TTC549 (cell line): Measurements from ENCODE around the gene LCK.

Source experiments
- FAIRE-seq: peaks from 2 replicates; lab custom pipeline; 2012; peaks lifted over from hg19 to GRCh38; lab: Jason Lieb, UNC

Gene LCK

DNA sequence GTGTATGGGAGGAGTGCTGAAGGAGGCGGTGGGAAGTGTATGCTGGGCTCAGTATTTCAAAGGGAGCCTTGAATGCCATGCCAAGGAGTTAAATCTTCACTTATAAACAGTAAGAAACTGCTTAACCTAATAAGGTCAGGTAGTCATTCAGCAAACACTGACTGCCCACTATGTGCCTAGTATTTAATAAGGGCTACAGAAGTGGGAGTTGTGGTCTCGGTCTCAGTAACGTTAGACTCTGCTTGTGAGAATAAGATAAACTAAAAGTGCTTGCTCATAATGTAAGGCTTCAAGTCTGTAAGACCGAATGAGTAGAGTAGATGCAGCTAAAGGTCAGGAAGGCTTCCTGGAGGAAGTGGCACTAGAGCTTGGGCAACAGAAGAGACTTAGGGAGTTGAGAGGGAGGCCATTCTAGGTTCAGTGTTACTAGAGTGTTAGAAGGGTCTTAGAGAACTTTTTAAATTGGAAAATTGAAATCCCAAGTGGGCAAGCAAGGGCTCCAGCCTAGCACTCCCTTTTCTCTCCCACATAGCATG is 78.9 kb downstream of the LCK start:
- FAIRE-seq = no peak

- FAIRE-seq = no peak
These were observed 79.6 kb downstream of the LCK start for GRCh38 chr1:32330558-32331151.

DNA sequence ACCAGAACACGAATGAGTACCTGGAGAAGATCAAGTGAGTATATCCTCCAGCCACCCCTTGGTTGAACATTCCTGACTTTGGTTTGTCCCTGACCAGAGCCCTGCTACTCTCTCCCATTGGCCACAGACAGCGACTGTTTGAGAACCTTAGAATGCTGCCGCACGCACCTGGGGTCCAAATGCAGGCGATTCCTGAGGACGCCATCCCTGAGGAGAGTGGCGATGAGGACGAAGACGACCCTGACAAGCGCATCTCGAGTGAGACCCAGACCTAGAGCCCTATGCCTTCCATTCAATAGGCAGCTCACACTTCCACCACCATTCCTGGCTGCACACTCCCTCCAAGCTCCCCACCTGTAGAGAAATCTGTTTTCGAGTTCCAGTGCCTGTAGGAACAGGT is 80.5 kb downstream of the LCK start:
- FAIRE-seq = no peak

- no peak for FAIRE-seq
These were observed 81.4 kb downstream of the LCK start for GRCh38 chr1:32332290-32333079.

DNA sequence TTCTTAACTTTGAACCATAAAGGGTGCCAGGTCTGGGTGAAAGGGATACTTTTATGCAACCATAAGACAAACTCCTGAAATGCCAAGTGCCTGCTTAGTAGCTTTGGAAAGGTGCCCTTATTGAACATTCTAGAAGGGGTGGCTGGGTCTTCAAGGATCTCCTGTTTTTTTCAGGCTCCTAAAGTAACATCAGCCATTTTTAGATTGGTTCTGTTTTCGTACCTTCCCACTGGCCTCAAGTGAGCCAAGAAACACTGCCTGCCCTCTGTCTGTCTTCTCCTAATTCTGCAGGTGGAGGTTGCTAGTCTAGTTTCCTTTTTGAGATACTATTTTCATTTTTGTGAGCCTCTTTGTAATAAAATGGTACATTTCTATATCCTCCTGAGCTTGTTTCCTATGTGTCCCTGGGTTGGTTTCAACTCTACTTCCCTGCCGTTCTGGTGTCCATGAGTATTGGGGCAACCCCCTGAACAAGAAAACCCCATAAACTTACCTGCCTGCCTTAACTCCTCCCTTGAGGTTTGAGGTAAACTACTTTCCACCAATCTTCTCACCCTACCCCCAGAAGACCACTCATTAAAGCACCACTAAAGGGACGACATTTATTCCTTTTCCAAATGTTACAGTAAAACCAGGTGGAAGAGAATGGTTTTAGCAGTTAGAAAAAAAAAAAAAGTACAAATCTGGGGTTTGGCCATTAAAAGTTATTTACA is 82.3 kb downstream of the LCK start:
- no peak for FAIRE-seq

GRCh38 chr1:32334274-32334861 is 83.3 kb downstream of the LCK start:
- no peak for FAIRE-seq

DNA sequence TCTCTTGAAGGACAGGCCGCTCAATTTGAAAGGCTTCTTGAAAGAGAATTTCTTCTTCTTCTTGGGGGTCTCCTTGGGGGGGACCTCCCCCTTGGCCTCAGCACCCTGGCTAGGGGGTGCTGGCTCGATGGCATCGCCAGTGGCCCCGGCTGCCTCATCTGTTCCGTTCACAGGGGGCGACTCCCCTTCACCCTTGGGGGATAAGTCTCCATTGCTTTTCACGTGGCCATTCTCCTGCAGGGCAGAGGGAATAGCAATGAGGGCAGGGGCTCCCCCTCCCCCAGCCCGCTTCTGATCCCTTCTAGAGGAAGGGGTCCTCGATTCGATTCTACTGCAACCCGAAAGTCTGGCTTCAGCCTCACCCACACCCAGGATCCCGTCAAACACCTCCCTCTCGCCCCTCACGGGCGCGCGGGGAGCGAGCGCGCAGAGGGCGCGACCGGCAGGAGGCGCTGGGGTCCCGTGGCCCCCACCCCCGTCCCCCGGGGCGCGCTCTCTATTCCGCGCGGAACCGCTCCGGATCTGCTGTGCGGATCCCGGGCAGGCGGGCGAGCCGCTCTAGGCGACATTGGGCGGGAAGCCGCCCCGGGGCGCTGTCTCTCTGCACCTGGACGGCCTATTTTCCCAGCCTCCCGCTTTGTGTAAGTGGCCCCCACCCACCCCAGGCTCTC is 83.9 kb downstream of the LCK start:
- no peak for FAIRE-seq

- FAIRE-seq = no peak
These were observed 84.4 kb downstream of the LCK start for GRCh38 chr1:32335535-32335789.
